ENCODE results near the gene ZNF260.

GRCh38 chr19:36483653-36484052 is 44.4 kb downstream of the ZNF260 start:
- TF ChIP-seq POLR2AphosphoS5 (IDR thresholded peaks at IDR 0.05) (no peak), CTCF (IDR thresholded peaks at IDR 0.05) (no peak), POLR2A (IDR thresholded peaks at IDR 0.05) (no peak)
